Sigmoid colon (tissue), 7 donors: ENCODE data around the gene NRP1. TPM values are rescaled to one million over a fixed set of nuclear protein-coding genes. Genes with fewer than 3 reads are reported as not detected.

ENCODE experiments used
- DNase-seq: peaks from one replicate; pipeline ENCODE4 v3.0.0-alpha.2; 2019
- H3K27ac ChIP-seq, 4 donors: fragments of 200-600 bp; sonication (generic); one replicate each; pipeline ENCODE4 v1.5.1; 2016 to 2019; ENCODE audit warnings: mild to moderate bottlenecking in 1 of 4
- H3K27me3 ChIP-seq, 3 donors: fragments of 200-600 bp; sonication (generic); one replicate each; pipeline ENCODE4 v1.5.1; 2019; ENCODE audit warnings: mild to moderate bottlenecking in 1 of 3
- H3K36me3 ChIP-seq, 4 donors: fragments of 200-600 bp; sonication (generic); one replicate each; pipeline ENCODE4 v1.5.1; 2016 to 2019
- H3K4me1 ChIP-seq, 4 donors: fragments of 200-600 bp; sonication (generic); one replicate each; pipeline ENCODE4 v1.5.1; 2017 to 2019
- H3K4me3 ChIP-seq, 4 donors: fragments of 200-600 bp; sonication (generic); one replicate each; pipeline ENCODE4 v1.5.1; 2017 to 2019; ENCODE audit warnings: mild to moderate bottlenecking in 2 of 4, moderate library complexity in 1 of 4
- H3K9me3 ChIP-seq, 4 donors: fragments of 200-600 bp in 3 of 4; sonication (generic) in 3 of 4; one replicate each; pipeline versions ENCODE4 v1.5.1 to v1.6.1; 2013 to 2019
- CTCF ChIP-seq, 4 experiments: fragments of 450-650 bp in 3 of 4; fragments of 200-600 bp in 1 of 4; IDR thresholded peaks; one replicate each; pipeline ENCODE4 v1.5.1; 2016 to 2019; ENCODE audit warnings: antibody characterized with exemption in 4 of 4, mild to moderate bottlenecking in 3 of 4, moderate library complexity in 2 of 4
- EP300 ChIP-seq, 4 donors: sonication (generic); formaldehyde crosslinking; IDR thresholded peaks; one replicate each; pipeline ENCODE4 v1.6.1; 2017; ENCODE audit warnings: antibody characterized with exemption in 4 of 4
- POLR2A ChIP-seq, 2 donors: fragments of 450-650 bp; IDR thresholded peaks; one replicate each; pipeline ENCODE4 v1.6.1; 2016; ENCODE audit warnings: antibody characterized with exemption in 2 of 2, mild to moderate bottlenecking in 2 of 2, moderate library complexity in 2 of 2
- POLR2AphosphoS5 ChIP-seq, 4 donors: sonication (generic); formaldehyde crosslinking; IDR thresholded peaks; one replicate each; pipeline ENCODE4 v1.6.1; 2017; ENCODE audit warnings: antibody characterized with exemption in 4 of 4
- WGBS, 2 donors: extraction: QIAGEN DNeasy Blood & Tissue Kit; methylation state at CpG; one replicate each; pipeline ENCODE4 v1.1.7; 2013; 5-methylcytosine and 5-hydroxymethylcytosine counted together
- intact Hi-C: fragments of 100-400 bp; cut with DNase I; formaldehyde crosslinking; loops from one replicate; pipeline ENCODE4 v1.15.1; 2023
- polyA plus RNA-seq, 3 donors: library from polyadenylated mRNA; stranded (reverse); fragments of 200-250 nt; gene quantifications; one replicate each; pipeline ENCODE4 v1.2.3, GENCODE V29; 2013
- total RNA-seq, 4 donors: library from RNA; depleted of rRNA; stranded (reverse); fragments of >200 nt; gene quantifications; one replicate each; pipeline ENCODE4 v1.1.0, GENCODE V29; 2016
- donor health status: healthy with polysubstance abuse.
- donor health status: Bipolar disorder and iron deficiency.
- donor health status: healthy.

Gene NRP1
- total and polyA plus RNA-seq, 7 donors: 3.6 to 52.4 (median 44.1) TPM

GRCh38 chr10:33254556-33255160 lies 79.8 kb downstream of the NRP1 start:
- intact Hi-C loops: no loop called here

GRCh38 chr10:33253411-33253810 lies 81.1 kb downstream of the NRP1 start:
- intact Hi-C loops: no loop called here
- TF ChIP-seq CTCF (IDR thresholded peaks at IDR 0.05) (no peak), EP300 (IDR thresholded peaks at IDR 0.05) (no peak), POLR2A (IDR thresholded peaks at IDR 0.05) (no peak), POLR2AphosphoS5 (IDR thresholded peaks at IDR 0.05) (no peak)

More at GRCh38 chr10:33254556-33255160, 79.8 kb downstream of the NRP1 start:
- whole genome bisulfite sequencing, 2 donors: 50 to 74% methylated on average over 3 of the region's 3 CpGs
- Histone ChIP-seq H3K27ac (no peak overlapping the region), H3K4me3 (no peak overlapping the region), H3K4me1 (no peaks in the 10 kb centered on the region), H3K27me3 (no peaks in the 10 kb centered on the region), H3K9me3 (no peaks in the 10 kb centered on the region), H3K36me3 (peaks cover 0 to 48% (median 0%) of the 10 kb centered on the region in 4 donors)
- DNase-seq: no peak
- TF ChIP-seq POLR2A (IDR thresholded peaks at IDR 0.05) (no peak), POLR2AphosphoS5 (IDR thresholded peaks at IDR 0.05) (no peak), CTCF (IDR thresholded peaks at IDR 0.05) (no peak), EP300 (IDR thresholded peaks at IDR 0.05) (no peak)

GRCh38 chr10:33252794-33253203 lies 81.7 kb downstream of the NRP1 start:
- peaks cover 0 to 41% (median 0%) of the 10 kb centered on the region in 4 donors for H3K36me3 ChIP-seq
- no peak overlapping the region for H3K27ac ChIP-seq
- no peaks in the 10 kb centered on the region for H3K27me3 ChIP-seq
- H3K9me3 ChIP-seq: no peaks in the 10 kb centered on the region
- TF ChIP-seq EP300 (IDR thresholded peaks at IDR 0.05): no peak
- TF ChIP-seq CTCF (IDR thresholded peaks at IDR 0.05): no peak
- no peak for TF ChIP-seq POLR2AphosphoS5 (IDR thresholded peaks at IDR 0.05)
- no peak for TF ChIP-seq POLR2A (IDR thresholded peaks at IDR 0.05)
- no peaks in the 10 kb centered on the region for H3K4me1 ChIP-seq
- no peak for DNase-seq
- intact Hi-C loops: no loop called here
- WGBS, 2 donors: 37 to 59% methylated on average over 3 of the region's 3 CpGs
- no peak overlapping the region for H3K4me3 ChIP-seq

More at GRCh38 chr10:33253411-33253810, 81.1 kb downstream of the NRP1 start:
- 88 to 89% methylated on average over 4 of the region's 4 CpGs for WGBS, 2 donors
- Histone ChIP-seq H3K36me3 (peaks cover 0 to 47% (median 0%) of the 10 kb centered on the region in 4 donors), H3K4me1 (no peaks in the 10 kb centered on the region), H3K27me3 (no peaks in the 10 kb centered on the region), H3K4me3 (no peak overlapping the region), H3K27ac (no peak overlapping the region), H3K9me3 (no peaks in the 10 kb centered on the region)
- no peak for DNase-seq

- TF ChIP-seq POLR2AphosphoS5 (IDR thresholded peaks at IDR 0.05): no peak
- TF ChIP-seq CTCF (IDR thresholded peaks at IDR 0.05): no peak
- TF ChIP-seq EP300 (IDR thresholded peaks at IDR 0.05): no peak
- no peak for TF ChIP-seq POLR2A (IDR thresholded peaks at IDR 0.05)
- DNase-seq: no peak
- 84 to 89% methylated on average over 12 of the region's 12 CpGs for WGBS, 2 donors
- Histone ChIP-seq H3K27ac (no peak overlapping the region), H3K27me3 (no peaks in the 10 kb centered on the region), H3K4me3 (no peak overlapping the region), H3K9me3 (no peaks in the 10 kb centered on the region), H3K4me1 (no peaks in the 10 kb centered on the region), H3K36me3 (peaks cover 0 to 43% (median 1%) of the 10 kb centered on the region in 4 donors)
- intact Hi-C loops: no loop called here
Observed at GRCh38 chr10:33252324-33252723, 82.1 kb downstream of the NRP1 start.
